NCI-H1105 (cell line): ENCODE measurements around the gene NFKBIL1.
A peak's percentile ranks its signal among the peaks of the same experiment; 100 is the strongest.
"Not testable (repeated sequence)": the region's sequence is repeated elsewhere in the genome, so short reads cannot be mapped to it uniquely, and the experiment has no call there.

Experiments used
- DNase-seq: peaks from one replicate; lab custom pipeline; 2025; lab: John Stamatoyannopoulos, UW

The NFKBIL1 gene

DNA sequence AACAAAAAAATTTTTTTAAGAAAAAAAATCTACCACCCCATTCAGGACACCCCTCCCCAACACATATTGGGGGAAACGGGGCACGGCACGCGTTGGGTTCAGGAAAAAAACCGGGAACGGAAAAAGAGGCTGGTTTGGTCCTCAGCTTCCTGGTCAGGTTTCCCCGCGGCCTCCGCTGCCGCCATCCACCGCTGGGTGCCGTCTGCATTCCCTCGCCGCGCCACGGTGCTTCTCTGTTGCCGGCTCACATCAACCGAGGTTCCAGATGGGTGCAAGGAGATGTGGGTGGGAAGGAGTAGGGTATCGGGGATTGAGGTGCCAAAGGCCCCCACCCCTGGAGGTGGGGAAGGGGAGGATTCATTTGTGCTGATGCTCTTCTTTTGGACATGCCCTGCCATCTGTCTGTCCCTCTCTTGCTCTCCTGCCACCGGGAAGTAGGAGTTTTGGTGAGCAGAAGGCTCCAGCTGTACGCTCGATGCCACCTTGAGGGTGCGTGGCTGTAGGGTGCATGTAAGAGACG is 12.8 kb upstream of the NFKBIL1 start:
- no peak for DNase-seq

DNA sequence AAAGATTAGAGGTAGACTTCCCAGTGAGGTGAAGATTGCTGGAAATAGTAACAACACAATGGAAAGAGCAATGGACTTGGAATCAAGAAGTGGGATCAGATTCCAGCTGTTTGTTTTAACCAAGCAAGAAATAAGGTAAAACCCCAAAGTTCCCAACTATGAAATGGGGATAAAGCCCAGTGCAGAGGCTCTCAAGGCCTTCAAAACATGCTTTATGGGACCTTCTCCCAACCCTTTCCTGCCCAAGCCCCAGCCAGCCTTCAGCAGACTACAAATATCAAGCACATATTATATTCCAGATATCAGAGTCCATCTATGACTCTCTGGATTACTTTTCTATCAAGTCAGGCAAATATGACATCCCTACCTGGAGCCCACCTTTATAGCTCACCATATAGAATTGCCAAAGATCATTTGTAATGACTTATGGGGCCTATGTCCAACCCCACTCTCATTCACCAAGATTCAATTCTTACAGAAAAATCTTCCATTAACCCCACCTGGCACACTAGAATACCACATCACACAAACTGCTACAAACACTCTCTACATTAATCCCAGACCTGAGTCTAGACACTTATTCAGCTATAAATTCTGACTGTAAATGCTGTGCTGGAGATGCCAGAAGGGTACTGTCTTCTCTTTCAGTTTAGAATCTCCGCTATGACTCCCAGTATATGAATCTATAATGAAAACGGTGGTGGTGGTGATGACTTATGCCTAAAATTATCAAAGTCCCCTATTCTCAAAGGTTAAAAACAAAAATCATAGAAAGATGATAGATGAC is 11.7 kb upstream of the NFKBIL1 start:
- DNase-seq: no peak

DNA sequence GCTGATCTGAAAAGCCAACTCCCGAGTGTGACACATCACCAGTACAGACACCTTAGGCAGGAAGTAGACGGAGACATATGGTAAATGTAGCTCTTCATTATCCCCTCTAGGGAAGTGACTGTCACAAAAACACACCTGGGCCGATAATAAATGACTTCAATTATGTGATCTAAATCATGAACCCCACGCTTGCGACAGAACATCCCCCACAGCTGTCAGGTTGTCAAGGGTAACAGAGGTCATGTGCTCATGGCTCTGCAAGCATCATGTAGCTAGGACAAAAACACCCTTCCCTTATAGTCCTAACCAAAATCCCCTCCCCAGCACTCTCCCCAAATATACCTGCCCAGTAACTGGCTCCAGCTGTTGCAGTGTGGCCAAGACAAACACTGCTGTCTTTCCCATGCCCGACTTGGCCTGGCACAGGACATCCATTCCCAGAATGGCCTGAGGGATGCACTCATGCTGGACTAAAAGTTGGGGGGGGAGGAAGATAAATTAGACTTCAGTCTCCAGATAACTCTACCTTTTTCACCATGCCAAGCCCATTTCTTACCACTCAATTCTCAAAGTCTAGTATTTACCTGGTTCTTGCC is 8.5 kb upstream of the NFKBIL1 start:
- DNase-seq: no peak

DNA sequence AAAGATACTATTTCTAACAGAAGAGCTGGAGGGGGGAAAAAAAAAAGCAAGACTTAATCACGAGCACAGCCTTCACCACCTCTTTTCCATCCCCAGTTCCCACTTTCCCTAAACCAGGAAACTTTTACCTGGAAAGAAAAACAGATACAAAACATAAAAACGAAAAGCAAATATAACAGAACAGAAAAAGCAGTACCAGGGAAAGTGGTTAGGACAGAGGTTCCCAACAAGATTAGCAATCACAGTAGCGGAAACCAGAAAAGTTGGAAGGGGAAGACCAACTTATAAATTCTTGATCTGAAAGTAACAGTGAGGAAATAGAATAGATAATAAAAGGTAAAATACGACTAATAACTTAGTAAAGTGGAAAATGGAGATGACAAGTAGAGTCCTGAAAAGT is 6.8 kb upstream of the NFKBIL1 start:
- no peak for DNase-seq

DNA sequence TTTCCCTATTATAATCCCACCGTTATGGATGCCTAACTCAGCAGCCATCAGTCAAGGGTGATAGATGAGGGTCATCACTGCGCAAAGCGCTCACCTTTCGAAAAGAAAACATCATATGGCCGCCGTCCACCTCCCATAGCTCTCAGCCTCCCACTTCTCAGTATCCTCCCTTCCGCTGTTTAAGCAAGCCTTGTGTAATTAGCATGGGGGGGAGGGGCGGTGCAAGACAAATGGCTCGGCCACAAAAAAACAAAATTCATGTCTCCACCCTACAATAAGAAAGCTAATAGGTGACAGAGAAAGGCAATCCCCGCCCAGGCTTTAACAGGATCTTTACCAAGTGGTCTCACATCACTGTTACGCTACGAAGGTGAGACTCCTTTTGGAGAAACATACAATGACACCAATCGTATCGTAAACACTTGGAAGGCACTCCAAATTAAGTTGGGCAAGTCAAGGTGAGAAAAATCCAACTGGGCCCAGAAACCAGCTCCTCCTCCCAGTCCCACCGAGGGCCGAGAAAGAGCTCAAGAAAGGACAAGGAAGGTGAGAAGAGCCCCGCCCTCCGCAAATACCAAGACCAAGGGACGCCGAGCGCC is 6.2 kb upstream of the NFKBIL1 start:
- DNase-seq: peak; percentile 50

DNA sequence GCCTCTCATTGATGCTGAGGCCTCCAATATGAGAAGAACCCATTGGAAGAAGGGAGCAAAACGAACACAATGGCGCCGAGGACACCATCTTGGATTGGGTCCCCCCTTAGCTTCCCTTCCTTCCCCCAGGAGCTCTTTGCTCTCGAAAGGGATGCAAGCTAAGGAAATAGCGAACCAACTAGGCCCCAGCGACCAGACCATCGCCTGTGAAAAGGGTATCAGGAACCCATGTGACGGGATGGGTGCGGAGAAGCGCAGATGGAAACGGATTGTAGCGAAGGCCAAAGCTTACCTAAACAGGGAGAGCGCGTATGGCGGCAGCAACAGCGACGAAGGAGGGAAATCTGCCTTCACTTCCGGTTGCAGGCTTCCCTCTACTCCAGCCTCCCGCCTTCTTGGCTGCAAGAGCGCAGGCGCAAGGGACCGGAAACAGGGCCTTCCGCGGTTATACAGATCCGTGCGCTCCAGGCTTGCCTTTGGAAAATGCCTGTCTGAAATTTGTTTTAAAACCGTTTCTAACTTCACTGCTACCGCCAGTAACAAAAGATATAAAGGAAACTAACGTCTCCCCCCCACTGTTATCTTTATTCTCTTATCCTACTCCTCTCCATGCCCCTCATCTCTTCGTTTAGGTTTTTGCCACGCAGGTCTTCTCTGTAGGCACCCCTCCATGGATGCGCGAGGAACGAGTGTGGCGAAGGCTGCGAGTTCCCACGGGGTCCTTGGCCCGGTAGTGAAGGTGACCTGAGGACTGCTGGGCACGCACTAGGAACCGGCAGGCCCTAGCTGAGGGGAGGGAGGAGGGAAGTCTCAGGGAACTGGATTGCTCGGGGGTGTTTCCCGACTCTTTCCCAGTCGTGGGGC is 5.5 kb upstream of the NFKBIL1 start, which contains the start of gene DDX39B:
TSS of gene DDX39B (minus strand) at position 346 of the 864 bp plus-strand sequence. CDS start 1,471 bp downstream, outside the sequence.
- DNase-seq: peak; percentile 97

DNA sequence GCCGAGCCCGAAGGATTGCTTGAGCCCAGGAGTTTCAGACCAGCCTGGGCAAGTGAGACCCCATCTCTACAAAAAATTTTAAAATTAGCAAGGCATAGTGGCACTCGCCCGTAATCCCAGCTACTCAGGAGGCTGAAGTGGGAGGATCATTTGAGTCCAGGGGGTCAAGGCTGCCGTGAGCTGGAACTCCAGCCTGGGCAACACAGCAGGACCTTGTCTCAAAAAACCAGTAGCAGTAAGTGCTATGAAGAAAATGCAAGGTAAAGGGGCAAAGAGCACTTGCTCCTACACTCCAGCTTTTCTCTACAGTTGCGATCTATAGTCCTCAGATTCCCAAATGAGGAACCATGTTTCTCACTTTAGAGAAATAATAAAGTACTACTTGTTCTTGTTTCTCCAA is 3.8 kb upstream of the NFKBIL1 start:
- DNase-seq: no peak

DNA sequence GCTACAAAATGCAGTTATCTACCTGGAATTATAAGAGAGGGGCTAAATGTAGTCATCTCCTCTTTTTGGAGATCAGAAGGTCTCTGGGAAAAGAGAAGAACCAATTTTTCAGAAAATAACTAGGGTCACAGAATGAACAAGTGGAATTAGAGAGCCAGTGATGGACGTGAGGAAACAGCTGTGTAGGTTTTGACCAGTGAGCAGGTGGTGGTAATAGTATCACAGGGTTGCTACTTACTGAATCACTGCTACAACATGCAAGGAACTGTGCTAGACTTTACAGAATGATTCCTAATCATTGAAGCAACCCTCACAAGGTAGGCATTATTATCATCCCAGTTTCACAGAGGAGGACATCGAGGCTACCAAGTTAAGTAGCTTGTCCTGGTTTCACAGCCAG is 2.7 kb upstream of the NFKBIL1 start:
- no peak for DNase-seq

DNA sequence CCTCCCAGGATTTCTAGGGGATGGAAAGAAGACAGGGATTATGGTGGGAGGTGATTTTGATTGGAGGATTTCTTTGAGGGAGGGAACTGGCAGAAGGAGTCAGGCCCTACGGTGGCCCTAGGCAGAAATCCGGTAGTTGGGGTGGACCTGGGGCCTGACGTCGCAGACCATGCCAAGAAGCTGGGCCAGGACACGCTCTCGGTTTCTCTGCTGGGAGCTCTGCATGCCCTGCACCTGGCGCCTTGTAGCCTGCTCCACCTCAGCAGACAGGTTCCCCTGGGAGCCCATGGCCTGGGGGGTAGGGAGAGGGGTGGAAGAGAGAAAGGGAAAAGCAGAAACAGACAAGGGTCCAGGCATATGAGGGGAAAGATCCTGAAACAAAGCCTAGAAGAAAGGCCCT is 2.1 kb upstream of the NFKBIL1 start:
- no peak for DNase-seq

DNA sequence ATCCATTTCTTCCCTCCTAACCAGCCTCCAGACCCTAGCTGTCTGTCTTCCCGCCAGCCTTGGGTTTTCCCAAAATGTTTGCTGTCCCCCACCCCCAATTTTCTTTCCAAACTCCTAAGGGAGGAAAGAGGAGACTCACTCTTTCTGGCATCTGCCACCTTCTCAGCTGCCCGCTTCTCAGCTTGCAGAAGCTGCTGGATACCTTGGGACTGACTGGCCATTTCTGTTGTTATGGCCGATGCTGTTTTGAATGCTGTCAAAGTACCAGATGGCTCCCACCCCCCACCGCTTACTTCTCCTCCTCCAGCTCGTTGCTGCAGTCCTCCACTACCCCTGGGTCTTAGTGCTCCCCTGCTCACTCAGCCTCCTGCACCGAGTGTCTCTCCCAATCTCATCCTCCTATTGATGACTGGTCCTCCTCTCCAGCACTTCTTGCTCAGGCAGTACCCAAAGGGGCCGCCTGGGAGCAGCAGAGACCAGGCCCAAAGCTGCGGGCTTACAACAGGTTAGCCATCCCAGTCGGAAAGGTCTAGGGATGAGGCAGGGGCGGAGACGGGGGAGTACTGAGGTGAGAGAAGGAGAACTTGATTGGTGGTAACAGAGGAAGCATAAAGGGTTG is 960 bp upstream of the NFKBIL1 start, which contains the start of gene ATP6V1G2:
TSS of gene ATP6V1G2 (minus strand) at position 270 of the 619 bp plus-strand sequence. CDS start at position 221, 49 bp downstream.
- peak; percentile 95 for DNase-seq

DNA sequence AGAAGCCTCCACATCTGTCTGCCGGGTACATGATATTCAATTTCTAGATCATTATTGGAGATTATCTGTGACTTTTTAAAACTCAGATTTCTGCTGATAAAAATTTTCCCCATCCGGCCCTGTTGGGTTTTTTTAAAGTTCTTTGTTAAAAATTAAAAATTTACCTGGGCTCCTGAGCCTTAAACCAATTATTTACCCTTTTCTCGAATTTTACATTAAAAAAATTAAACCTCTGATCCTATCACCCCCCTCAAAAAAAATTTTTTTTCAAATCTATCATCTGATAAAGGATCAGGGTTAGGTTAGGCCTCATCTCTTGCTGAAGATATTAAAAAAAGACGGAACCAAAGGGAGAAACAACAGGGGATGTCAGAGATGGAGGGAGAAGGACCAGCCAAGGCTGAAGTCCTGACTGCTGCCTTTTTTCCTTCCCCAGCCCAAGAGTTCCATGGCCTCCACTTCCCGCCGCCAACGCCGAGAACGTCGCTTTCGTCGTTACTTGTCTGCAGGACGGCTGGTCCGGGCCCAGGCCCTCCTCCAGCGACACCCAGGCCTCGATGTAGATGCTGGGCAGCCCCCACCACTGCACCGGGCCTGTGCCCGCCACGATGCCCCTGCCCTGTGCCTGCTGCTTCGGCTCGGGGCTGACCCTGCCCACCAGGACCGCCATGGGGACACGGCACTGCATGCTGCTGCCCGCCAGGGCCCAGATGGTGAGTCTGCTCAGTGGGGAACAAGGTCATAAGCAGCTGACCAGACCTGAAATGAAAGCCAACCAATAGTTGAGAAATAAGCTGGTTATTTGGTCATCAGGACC is 527 bp downstream of the NFKBIL1 start:
- DNase-seq: no peak

DNA sequence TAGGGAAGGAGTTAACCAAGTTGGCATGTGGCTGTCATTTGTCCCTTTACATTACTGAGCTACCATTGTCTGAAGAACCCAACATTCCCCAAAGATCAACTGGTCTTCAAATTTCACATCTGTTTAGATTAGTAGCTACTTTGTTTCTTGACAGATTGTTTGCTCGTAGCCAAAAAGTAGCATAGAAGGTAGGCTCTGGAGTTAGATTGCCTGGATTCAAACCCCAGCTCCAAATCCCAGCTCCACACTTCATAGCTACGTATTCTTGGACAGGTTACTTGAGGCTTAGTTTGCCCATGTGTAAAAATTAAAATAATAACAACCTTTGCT is 1.1 kb downstream of the NFKBIL1 start:
- no peak for DNase-seq

DNA sequence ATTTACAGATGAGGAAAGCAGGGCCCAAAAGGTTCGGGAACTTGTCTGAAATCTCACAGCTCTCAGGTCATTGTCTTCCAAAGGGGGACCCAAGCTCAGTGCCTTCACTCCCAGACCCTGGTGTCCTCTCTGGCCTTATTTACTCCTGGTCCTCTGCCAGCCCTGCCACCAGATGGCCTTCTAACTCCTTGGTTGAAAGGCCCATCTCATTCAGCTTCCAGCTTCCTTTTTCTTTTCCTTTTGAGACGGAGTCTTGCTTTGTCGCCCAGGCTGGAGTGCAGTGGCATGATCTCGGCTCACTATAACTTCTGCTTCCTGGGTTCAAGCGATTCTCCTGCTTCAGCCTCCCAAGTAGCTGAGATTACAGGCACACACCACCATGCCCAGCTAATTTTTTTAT is 4.0 kb downstream of the NFKBIL1 start:
- DNase-seq: not testable (repeated sequence)

DNA sequence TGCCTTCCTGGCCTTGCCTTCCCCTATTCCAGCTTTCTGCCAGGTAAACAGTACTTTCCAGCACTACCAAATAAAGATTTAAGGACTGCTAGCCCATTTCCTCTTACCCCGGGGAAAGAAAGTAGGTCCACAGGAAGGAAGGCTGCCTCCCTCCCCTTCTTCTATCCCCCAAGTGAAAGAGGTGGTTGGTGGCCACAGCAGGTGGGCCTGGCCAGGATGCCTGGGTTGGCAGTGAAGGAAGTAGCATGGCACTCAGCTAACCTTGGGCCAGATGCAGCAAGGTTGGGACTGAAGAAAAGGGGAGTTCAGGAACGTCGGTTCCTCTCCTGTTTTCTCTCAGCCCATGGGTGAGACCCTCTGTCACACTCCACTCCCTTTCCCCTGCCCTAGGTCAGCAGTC is 8.9 kb downstream of the NFKBIL1 start:
- DNase-seq: no peak

DNA sequence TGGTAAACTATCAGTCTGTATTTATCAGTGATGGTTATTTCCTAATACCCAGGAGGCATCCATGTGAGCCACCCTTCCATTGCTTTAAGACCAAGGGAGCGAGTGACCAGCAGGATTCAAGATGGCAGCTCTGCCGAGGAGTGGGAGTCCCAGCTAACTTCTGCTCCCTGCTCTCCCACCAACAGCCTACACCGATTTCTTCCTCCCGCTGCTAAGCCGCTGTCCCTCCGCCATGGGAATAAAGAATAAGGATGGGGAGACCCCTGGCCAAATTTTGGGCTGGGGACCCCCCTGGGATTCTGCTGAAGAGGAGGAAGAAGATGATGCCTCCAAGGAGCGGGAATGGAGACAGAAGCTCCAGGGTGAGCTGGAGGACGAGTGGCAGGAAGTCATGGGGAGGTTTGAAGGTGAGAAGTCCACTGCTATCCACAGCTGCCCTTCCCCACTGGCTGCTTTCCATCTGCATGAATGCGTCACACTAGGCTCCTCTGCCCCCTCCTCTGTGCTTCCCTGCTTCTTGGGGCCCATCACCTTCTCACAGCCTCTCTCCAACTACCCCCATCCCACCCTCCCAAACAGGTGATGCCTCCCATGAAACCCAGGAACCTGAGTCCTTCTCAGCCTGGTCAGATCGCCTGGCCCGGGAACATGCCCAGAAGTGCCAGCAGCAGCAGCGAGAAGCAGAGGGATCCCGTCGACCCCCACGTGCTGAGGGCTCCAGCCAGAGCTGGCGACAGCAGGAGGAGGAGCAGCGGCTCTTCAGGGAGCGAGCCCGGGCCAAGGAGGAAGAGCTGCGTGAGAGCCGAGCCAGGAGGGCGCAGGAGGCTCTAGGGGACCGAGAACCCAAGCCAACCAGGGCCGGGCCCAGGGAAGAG is 10.3 kb downstream of the NFKBIL1 start:
- DNase-seq: no peak

DNA sequence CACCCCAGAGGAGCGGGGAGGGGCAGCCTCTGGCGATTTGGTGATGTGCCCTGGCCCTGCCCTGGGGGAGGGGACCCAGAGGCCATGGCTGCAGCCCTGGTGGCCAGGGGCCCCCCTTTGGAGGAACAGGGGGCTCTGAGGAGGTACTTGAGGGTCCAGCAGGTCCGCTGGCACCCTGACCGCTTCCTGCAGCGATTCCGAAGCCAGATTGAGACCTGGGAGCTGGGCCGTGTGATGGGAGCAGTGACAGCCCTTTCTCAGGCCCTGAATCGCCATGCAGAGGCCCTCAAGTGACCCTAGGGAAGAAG is 10.9 kb downstream of the NFKBIL1 start:
- no peak for DNase-seq

DNA sequence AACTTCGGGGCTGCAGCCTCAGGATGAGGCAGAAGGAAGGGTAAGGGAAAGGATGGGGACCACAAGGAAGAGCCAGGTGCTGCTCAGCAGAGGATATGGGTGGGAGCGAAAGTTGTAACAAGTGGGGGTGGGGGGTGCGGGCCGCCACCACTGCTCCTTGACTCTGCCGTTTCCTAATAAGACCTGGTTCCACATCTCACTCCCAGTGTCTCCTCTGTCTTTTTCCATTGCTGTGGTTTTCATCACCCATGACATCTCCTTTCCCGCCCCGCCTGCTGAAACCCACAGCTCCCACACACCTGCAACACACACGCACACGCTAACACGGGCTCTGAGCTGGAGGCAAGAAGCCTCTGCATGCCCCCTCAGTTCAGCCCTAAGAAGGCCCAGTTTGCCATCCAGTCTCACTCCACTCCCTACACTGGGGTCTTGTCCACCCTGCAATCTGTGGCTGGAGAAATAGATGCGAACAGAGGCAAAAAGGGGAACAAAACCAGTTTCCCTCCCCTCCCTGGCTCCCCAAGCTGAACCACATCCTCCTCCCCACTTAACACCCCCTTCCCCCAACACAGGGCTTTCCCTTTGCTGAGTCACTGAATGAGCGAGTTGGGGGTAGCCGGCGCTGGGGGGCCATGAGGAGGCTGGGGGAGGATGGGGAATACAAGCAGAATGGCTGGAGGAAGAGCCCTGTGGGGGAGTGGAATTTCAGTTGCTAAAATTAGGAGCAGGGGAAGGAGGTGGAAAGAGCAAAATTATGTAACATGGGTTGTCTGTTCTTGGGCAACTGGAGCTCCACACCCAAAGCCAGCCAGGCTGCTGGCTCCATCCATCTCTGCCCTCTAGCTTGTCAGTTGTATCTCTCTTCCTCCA is 11.5 kb downstream of the NFKBIL1 start:
- no peak for DNase-seq

DNA sequence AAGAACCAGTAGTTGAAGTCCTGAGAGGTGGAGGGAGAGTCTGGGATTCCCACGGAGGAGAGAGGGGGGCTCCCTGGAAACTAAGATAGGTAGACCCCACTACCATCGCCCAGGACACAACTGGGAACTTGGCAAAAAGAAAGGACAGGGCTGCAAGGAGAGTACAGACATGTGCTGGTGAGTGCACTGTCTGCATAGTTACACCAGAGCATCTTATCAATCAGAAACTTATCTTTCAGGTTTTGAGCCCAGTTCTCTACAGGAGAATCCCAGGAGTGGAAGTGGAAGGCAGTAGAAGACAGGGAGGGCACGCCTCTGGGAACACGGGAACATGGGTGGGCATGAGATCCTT is 12.2 kb downstream of the NFKBIL1 start:
- DNase-seq: no peak
